Panc1 (cell line): ENCODE data around the gene CAPN10. TPM values are rescaled to one million over a fixed set of nuclear protein-coding genes. Genes with fewer than 3 reads are reported as not detected.
"Not testable (repeated sequence)": the region's sequence is repeated elsewhere in the genome, so short reads cannot be mapped to it uniquely, and the experiment has no call there.

ENCODE experiments used
- ATAC-seq: fragments of 200-7000 bp; cut with Tn5 transposase; 2 replicates; pipeline ENCODE4 v1.9.1; 2020; ENCODE audit warnings: mild to moderate bottlenecking, moderate library complexity
- BruUV-seq: library from RNA; stranded (reverse); fragments of 400-500 nt; replicated peaks from 2 replicates; lab custom pipeline; 2021; lab: Mats Ljungman, UMichigan
- CTCF ChIA-PET: fragments of 300-600 bp; sonication (Branson Sonifier 250); formaldehyde crosslinking; loops from one replicate; lab custom pipeline; 2022; ENCODE audit warnings: antibody characterized with exemption; lab: Charles Lee
- POLR2A ChIA-PET: fragments of 300-600 bp; sonication (Branson Sonifier 250); formaldehyde crosslinking; loops from one replicate; lab custom pipeline; 2022; ENCODE audit warnings: antibody characterized with exemption; lab: Charles Lee
- DNase-seq: peaks from one replicate; pipeline ENCODE4 v3.0.0-alpha.2; 2010; ENCODE audit warnings: low read depth, low spot score
- H3K27ac ChIP-seq: 2 replicates; pipeline ENCODE4 v1.5.1; 2011; ENCODE audit warnings: mild to moderate bottlenecking, low read length, inconsistent platforms
- H3K27me3 ChIP-seq: fragments of 200-500 bp; sonication (Bioruptor generic); 2 replicates; pipeline ENCODE4 v1.6.0; 2014; ENCODE audit warnings: low read length, inconsistent platforms; ENCODE audit not compliant: control insufficient read depth, insufficient read depth
- H3K36me3 ChIP-seq: fragments of 200-500 bp; sonication (Bioruptor generic); 2 replicates; pipeline ENCODE4 v1.5.1; 2014; ENCODE audit warnings: inconsistent platforms, mild to moderate bottlenecking, low read length, moderate library complexity; ENCODE audit not compliant: control insufficient read depth, insufficient read depth
- H3K4me1 ChIP-seq: 2 replicates; pipeline ENCODE4 v1.5.1; 2011; ENCODE audit warnings: inconsistent platforms, mild to moderate bottlenecking, low read length, moderate library complexity; ENCODE audit not compliant: control insufficient read depth, insufficient read depth
- H3K4me3 ChIP-seq, 2 experiments: 2 replicates each; pipeline ENCODE4 v1.5.1; 2011 to 2012; ENCODE audit warnings: low read depth in 2 of 2, low read length in 2 of 2, mild to moderate bottlenecking in 2 of 2, inconsistent platforms in 1 of 2, moderate library complexity in 1 of 2
- H3K9me3 ChIP-seq: fragments of 200-500 bp; sonication (Bioruptor generic); 2 replicates; pipeline ENCODE4 v1.5.1; 2014; ENCODE audit warnings: low read depth, mild to moderate bottlenecking, inconsistent platforms, low read length, moderate library complexity; ENCODE audit not compliant: control insufficient read depth, insufficient read depth
- CTCF ChIP-seq: fragments of 450-650 bp; IDR thresholded peaks from 2 replicates; pipeline ENCODE4 v1.5.1; 2017; ENCODE audit warnings: mild to moderate bottlenecking
- POLR2AphosphoS5 ChIP-seq: IDR thresholded peaks from 2 replicates; pipeline ENCODE4 v1.6.1; 2012; ENCODE audit warnings: mild to moderate bottlenecking, low read depth, low read length, moderate library complexity
- REST ChIP-seq, 2 experiments: IDR thresholded peaks; 2 replicates each; pipeline ENCODE4 v1.6.1; 2011 to 2012; ENCODE audit warnings: low read depth in 2 of 2, control low read depth in 1 of 2, low read length in 1 of 2, mild to moderate bottlenecking in 1 of 2, moderate library complexity in 1 of 2; ENCODE audit not compliant: insufficient read depth in 1 of 2
- TCF7L2 ChIP-seq: IDR thresholded peaks from 2 replicates; pipeline ENCODE4 v1.6.1; 2011; ENCODE audit warnings: mild to moderate bottlenecking, low read depth, low read length, inconsistent platforms
- in situ Hi-C: cut with HindIII; loops from 2 replicates; pipeline ENCODE4 v1.10.0; 2016; ENCODE audit warnings: low sequenced_read_pairs, low pct_unique_long_range_greater_than_20kb
- intact Hi-C: fragments of 100-400 bp; cut with micrococcal nuclease; formaldehyde crosslinking; loops from one replicate; pipeline ENCODE4 v1.10.0; 2022; ENCODE audit not compliant: unreplicated experiment
- total RNA-seq: library from RNA; stranded (reverse); gene quantifications from one replicate; pipeline ENCODE4 v1.2.1, GENCODE V29; 2021; ENCODE audit not compliant: unreplicated experiment

CAPN10 gene
- total RNA-seq, 1 experiment from 2014 or later = 38.6 TPM

- no peak overlapping the region for H3K4me3 ChIP-seq
- CTCF ChIA-PET = no interaction called here
- no peaks in the 10 kb centered on the region for H3K9me3 ChIP-seq
- H3K36me3 ChIP-seq = no peaks in the 10 kb centered on the region
- POLR2A ChIA-PET = no interaction called here
- in situ Hi-C loops (no loop called here), intact Hi-C loops (no loop called here)
- no peak for DNase-seq
- ATAC-seq = no peak
- H3K4me1 ChIP-seq = no peaks in the 10 kb centered on the region
- H3K27me3 ChIP-seq = no peaks in the 10 kb centered on the region
- TF ChIP-seq TCF7L2 = no peak
- no peak overlapping the region for H3K27ac ChIP-seq
- no TSS peak for BruUV-seq
These were observed 48.3 kb upstream of the CAPN10 start for GRCh38 chr2:240538031-240538780.

- H3K4me3 ChIP-seq, intact Hi-C loops, H3K27ac ChIP-seq, H3K4me1 ChIP-seq, DNase-seq, ATAC-seq, BruUV-seq, H3K9me3 ChIP-seq, H3K27me3 ChIP-seq, H3K36me3 ChIP-seq, POLR2A ChIA-PET, CTCF ChIA-PET, in situ Hi-C loops: not testable (repeated sequence)
These were observed 47.4 kb upstream of the CAPN10 start for GRCh38 chr2:240539101-240539500.

- BruUV-seq = no TSS peak
- ChIA-PET POLR2A (no interaction called here), CTCF (no interaction called here)
- H3K27me3 ChIP-seq = no peaks in the 10 kb centered on the region
- no peaks in the 10 kb centered on the region for H3K36me3 ChIP-seq
- no peaks in the 10 kb centered on the region for H3K4me1 ChIP-seq
- no peak for DNase-seq
- in situ Hi-C loops = no loop called here
- H3K4me3 ChIP-seq = no peak overlapping the region
- no peaks in the 10 kb centered on the region; the same call in 1 of the 2 replicates for H3K9me3 ChIP-seq
- intact Hi-C loops = no loop called here
- no peak overlapping the region for H3K27ac ChIP-seq
- TF ChIP-seq REST (IDR thresholded peaks at IDR 0.05; ENCODE audit: insufficient read depth in 1 of 2, low read depth in 2 of 2, low read length in 1 of 2) (no peak), CTCF (no peak), POLR2AphosphoS5 (no peak)
- ATAC-seq = no peak
These were observed 46.6 kb upstream of the CAPN10 start for GRCh38 chr2:240539906-240540305.
